SU-DHL-6 (cell line): ENCODE data around the gene KATNB1.

Source experiments
- CTCF ChIP-seq: fragments of 200-600 bp; sonication (generic); IDR thresholded peaks from one replicate; pipeline ENCODE4 v1.5.1; 2017; ENCODE audit warnings: antibody characterized with exemption, mild to moderate bottlenecking, low read length, moderate library complexity; ENCODE audit not compliant: insufficient read depth, poor library complexity, severe bottlenecking
- EZH2phosphoT487 ChIP-seq: fragments of 200-600 bp; sonication (generic), shearing (Covaris generic); conservative IDR thresholded peaks from 2 replicates; pipeline ENCODE4 v1.6.1; 2018; ENCODE audit warnings: mild to moderate bottlenecking, antibody characterized with exemption, low read length, moderate library complexity, mixed read lengths

- TF ChIP-seq CTCF (no peak), EZH2phosphoT487 (no peak)
Observed at GRCh38 chr16:57726433-57726947, 9.1 kb upstream of the KATNB1 start.
